ENCODE results near the gene KCNAB1. TPM values are rescaled to one million over a fixed set of nuclear protein-coding genes. Genes with fewer than 3 reads are reported as not detected.

Gene KCNAB1
- total and polyA plus RNA-seq, 4 donors, result 0.76 to 2.8 (median 1.0) TPM

DNA sequence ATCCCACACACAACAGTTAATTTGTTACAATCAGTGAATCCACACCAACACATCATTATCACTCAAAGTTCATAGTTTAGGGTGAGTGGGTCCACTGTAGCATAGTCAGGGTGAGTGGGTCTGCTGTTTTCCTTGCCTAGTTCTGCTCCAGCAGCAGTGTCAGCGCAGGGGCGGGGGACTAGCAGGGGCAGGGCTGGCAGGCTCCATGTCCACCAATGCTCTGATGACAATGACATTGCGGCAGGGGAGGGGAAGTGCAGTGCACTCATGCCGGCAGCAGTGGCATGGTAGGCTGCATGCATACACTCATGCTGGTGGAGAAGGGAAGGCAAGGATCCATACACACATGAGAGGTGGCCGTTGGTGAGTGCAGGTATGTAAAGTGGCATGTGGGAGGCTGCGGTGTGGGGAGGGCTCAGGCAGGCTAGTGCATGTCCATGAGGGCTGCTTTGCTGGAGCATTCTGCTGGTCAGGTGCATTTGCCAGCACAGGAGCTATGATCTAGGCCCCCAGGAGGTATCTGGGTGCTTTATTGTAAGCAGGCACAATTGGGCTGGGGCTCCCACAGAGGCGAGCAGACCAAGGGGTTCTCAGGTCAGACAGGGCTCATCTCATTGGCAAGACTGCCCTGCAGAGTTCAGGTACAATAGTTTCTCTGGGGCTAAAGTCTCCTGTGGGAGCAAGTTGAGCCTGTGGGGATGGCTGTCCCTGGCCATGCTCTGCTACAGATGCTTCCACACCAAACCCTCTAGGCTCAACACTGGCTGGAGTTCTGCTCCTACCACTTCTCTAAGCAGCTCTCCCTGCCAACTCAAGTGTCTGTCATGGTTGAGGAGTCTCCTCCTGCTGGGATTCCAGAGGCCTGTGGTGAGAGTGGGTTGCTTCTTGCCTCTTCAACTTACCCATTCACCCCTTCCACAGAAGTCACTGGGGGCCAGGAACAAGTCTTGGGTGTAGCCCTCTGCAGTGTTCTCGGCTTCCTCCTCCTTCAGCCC lies 81.3 kb downstream of the KCNAB1 start:
- no peak overlapping the region for H3K4me3 ChIP-seq (ENCODE audit: low read depth in 1 of 3, low read length in 3 of 3)
- no peak overlapping the region for H3K27ac ChIP-seq (ENCODE audit: low read depth in 1 of 2, low read length in 2 of 2)
- 91% methylated on average over 8 of the region's 8 CpGs for WGBS
- H3K9me3 ChIP-seq (ENCODE audit: control insufficient read depth in 4 of 4, low read length in 3 of 4), result peaks cover 0 to 4% (median 0%) of the 10 kb centered on the region in 4 donors
- TF ChIP-seq NR2F2 (IDR thresholded peaks at IDR 0.05) (no peak), HNF4G (IDR thresholded peaks at IDR 0.05) (no peak), TAF1 (conservative IDR thresholded peaks at IDR 0.05) (no peak), GABPA (IDR thresholded peaks at IDR 0.05 in 1 of 2, conservative IDR thresholded peaks at IDR 0.05 in 1 of 2) (no peak)
- TF ChIP-seq, protein P1, sequence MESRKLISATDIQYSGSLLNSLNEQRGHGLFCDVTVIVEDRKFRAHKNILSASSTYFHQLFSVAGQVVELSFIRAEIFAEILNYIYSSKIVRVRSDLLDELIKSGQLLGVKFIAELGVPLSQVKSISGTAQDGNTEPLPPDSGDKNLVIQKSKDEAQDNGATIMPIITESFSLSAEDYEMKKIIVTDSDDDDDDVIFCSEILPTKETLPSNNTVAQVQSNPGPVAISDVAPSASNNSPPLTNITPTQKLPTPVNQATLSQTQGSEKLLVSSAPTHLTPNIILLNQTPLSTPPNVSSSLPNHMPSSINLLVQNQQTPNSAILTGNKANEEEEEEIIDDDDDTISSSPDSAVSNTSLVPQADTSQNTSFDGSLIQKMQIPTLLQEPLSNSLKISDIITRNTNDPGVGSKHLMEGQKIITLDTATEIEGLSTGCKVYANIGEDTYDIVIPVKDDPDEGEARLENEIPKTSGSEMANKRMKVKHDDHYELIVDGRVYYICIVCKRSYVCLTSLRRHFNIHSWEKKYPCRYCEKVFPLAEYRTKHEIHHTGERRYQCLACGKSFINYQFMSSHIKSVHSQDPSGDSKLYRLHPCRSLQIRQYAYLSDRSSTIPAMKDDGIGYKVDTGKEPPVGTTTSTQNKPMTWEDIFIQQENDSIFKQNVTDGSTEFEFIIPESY (IDR thresholded peaks at IDR 0.05), result no peak
- TF ChIP-seq, protein P2, sequence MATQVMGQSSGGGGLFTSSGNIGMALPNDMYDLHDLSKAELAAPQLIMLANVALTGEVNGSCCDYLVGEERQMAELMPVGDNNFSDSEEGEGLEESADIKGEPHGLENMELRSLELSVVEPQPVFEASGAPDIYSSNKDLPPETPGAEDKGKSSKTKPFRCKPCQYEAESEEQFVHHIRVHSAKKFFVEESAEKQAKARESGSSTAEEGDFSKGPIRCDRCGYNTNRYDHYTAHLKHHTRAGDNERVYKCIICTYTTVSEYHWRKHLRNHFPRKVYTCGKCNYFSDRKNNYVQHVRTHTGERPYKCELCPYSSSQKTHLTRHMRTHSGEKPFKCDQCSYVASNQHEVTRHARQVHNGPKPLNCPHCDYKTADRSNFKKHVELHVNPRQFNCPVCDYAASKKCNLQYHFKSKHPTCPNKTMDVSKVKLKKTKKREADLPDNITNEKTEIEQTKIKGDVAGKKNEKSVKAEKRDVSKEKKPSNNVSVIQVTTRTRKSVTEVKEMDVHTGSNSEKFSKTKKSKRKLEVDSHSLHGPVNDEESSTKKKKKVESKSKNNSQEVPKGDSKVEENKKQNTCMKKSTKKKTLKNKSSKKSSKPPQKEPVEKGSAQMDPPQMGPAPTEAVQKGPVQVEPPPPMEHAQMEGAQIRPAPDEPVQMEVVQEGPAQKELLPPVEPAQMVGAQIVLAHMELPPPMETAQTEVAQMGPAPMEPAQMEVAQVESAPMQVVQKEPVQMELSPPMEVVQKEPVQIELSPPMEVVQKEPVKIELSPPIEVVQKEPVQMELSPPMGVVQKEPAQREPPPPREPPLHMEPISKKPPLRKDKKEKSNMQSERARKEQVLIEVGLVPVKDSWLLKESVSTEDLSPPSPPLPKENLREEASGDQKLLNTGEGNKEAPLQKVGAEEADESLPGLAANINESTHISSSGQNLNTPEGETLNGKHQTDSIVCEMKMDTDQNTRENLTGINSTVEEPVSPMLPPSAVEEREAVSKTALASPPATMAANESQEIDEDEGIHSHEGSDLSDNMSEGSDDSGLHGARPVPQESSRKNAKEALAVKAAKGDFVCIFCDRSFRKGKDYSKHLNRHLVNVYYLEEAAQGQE (IDR thresholded peaks at IDR 0.05), result no peak
- H3K36me3 ChIP-seq (ENCODE audit: control insufficient read depth in 4 of 4, insufficient read depth in 3 of 4, low read depth in 1 of 4, low read length in 3 of 4), result no peaks in the 10 kb centered on the region
- no peak for DNase-seq (ENCODE audit: low spot score)
- H3K9ac ChIP-seq (ENCODE audit: low read depth in 1 of 2, low read length in 2 of 2), result no peak overlapping the region
- H3K27me3 ChIP-seq (ENCODE audit: control insufficient read depth in 4 of 4, insufficient read depth in 4 of 4, low read length in 3 of 4), result peaks cover 0 to 3% (median 0%) of the 10 kb centered on the region in 4 donors
- H3K4me1 ChIP-seq (ENCODE audit: control insufficient read depth in 4 of 4, insufficient read depth in 4 of 4, low read length in 3 of 4), result no peaks in the 10 kb centered on the region

DNA sequence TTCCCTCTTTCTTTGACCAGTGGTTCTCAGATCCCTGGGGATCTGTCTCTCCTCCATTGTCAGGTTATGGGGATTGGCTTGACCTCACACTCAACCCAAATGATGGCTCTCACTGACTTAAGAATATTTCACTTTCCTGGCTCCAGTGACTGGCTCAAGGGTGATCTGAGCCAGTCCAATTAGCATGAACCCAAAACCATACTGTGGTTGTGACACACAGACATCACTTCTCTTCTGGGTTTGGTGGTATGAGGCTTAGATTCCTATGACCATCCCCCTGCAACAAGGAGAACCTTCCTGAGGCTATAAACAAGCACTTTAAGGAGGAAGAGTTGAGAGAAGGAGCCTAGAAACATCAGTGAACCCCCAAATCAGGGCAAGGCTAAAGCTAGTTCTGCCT lies 85.8 kb downstream of the KCNAB1 start:
- Histone ChIP-seq H3K4me3 (ENCODE audit: low read depth in 1 of 3, low read length in 3 of 3) (no peak overlapping the region), H3K9ac (ENCODE audit: low read depth in 1 of 2, low read length in 2 of 2) (no peak overlapping the region), H3K4me1 (ENCODE audit: control insufficient read depth in 4 of 4, insufficient read depth in 4 of 4, low read length in 3 of 4) (no peaks in the 10 kb centered on the region), H3K9me3 (ENCODE audit: control insufficient read depth in 4 of 4, low read length in 3 of 4) (no peaks in the 10 kb centered on the region), H3K27ac (ENCODE audit: low read depth in 1 of 2, low read length in 2 of 2) (no peak overlapping the region), H3K36me3 (ENCODE audit: control insufficient read depth in 4 of 4, insufficient read depth in 3 of 4, low read depth in 1 of 4, low read length in 3 of 4) (no peaks in the 10 kb centered on the region), H3K27me3 (ENCODE audit: control insufficient read depth in 4 of 4, insufficient read depth in 4 of 4, low read length in 3 of 4) (peaks cover 0 to 3% (median 0%) of the 10 kb centered on the region in 4 donors)
- no peak for DNase-seq (ENCODE audit: low spot score)
- no peak for TF ChIP-seq FOXA1 (IDR thresholded peaks at IDR 0.05)
- TF ChIP-seq, protein P3, sequence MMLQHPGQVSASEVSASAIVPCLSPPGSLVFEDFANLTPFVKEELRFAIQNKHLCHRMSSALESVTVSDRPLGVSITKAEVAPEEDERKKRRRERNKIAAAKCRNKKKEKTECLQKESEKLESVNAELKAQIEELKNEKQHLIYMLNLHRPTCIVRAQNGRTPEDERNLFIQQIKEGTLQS (IDR thresholded peaks at IDR 0.05), result no peak
- TF ChIP-seq, protein P2 (IDR thresholded peaks at IDR 0.05), result no peak
- TF ChIP-seq, protein P4, sequence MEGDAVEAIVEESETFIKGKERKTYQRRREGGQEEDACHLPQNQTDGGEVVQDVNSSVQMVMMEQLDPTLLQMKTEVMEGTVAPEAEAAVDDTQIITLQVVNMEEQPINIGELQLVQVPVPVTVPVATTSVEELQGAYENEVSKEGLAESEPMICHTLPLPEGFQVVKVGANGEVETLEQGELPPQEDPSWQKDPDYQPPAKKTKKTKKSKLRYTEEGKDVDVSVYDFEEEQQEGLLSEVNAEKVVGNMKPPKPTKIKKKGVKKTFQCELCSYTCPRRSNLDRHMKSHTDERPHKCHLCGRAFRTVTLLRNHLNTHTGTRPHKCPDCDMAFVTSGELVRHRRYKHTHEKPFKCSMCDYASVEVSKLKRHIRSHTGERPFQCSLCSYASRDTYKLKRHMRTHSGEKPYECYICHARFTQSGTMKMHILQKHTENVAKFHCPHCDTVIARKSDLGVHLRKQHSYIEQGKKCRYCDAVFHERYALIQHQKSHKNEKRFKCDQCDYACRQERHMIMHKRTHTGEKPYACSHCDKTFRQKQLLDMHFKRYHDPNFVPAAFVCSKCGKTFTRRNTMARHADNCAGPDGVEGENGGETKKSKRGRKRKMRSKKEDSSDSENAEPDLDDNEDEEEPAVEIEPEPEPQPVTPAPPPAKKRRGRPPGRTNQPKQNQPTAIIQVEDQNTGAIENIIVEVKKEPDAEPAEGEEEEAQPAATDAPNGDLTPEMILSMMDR (IDR thresholded peaks at IDR 0.05; ENCODE audit: low read depth, low read length, missing input control), result no peak
- TF ChIP-seq EGR1 (IDR thresholded peaks at IDR 0.05; ENCODE audit: low read depth in 2 of 2), result no peak
- no peak for TF ChIP-seq HNF4G (IDR thresholded peaks at IDR 0.05)
- no peak for TF ChIP-seq GABPA (IDR thresholded peaks at IDR 0.05 in 1 of 2, conservative IDR thresholded peaks at IDR 0.05 in 1 of 2)
- TF ChIP-seq NR2F2 (IDR thresholded peaks at IDR 0.05), result no peak
- no peak for TF ChIP-seq RXRA (IDR thresholded peaks at IDR 0.05)
- TF ChIP-seq, protein P1 (IDR thresholded peaks at IDR 0.05), result no peak

All from liver (tissue), 9 donors.